ENCODE results near the gene SASH1.

Gene SASH1

DNA sequence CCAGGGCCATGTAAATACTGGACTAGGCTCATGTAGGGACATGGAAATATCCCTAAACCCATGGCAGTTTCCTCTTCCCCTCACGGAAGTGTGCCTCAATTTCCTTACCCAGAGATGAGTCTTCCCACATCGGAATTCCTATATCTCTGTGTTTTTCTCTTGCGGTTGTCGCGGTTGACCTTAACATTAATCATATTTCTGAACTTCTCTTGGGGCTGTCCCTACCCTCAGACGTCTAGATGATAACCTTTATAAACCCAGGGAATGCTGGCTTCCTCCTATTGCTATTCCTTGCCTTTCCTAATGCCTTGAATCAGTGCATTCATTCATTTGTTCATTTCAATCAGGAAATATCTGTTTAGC lies 160.1 kb downstream of the SASH1 start:
- DNase-seq, result no peak

DNA sequence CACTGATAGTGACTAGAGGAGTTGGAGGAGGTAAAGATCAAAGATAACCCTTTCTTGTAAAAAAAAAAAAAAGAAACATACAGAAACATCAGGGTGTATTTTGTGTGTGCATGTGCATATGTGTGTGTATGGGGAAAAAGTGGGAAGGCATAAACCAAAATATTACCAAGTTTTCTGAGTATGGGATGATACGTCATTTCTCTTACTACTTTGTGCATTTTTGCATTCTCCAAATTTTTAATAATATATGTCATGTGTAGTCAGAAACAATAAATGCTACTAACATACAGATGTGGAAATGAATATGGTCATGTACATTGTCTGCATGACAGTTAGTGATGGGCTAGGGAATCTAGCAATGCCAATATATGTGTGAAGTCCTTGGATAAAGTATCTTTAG lies 161.1 kb downstream of the SASH1 start:
- no peak for DNase-seq

DNA sequence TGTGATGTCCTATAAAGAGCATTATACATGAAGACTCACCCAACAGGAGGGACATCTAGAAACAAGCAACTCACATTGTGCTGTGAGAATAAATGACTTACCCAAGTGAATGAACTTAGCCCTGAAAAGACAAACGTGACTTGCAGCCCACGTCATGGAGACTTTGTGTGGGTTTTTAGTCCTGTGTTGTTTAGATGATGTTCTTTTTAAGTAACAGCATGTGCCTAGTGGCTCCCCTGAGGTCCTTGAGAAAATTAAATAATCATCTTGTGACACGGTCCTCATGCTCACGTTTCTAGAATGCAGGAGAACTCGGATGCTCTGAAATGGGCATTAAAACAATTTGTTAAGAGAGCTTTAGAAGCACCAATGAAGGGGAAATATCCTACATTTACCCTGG lies 165.1 kb downstream of the SASH1 start:
- no peak for DNase-seq

DNA sequence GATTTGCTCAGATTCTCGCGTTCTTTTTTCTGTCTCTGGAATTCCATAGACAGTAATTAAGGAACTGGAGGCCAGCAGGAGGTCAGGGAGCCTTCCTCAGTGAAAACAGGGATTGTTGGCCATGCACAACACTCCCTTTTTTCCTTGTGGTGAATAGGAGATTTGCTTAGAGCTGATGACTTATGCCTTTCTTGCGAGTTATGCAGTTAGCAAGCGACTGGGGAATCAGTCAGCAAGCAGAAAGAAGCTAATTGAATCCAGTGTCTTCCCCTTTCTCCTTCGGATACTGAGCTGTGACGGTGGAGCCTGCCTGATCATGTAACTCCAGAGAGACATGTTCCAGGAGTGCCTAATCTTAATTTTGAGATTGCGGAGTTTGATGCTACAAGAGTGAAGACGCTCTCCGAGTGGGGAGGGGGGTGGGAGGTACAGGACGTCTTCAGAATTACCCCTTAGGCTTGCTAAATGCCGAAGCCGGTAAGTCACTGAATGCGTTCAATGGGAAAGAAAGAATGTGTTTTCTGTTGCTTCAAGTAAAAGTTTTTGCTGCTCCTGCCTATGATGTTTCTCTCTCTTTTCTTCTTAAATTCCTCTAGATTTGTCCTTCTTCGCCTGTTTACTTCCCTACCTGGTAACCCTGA lies 165.9 kb downstream of the SASH1 start:
- peak; percentile 89 for DNase-seq

DNA sequence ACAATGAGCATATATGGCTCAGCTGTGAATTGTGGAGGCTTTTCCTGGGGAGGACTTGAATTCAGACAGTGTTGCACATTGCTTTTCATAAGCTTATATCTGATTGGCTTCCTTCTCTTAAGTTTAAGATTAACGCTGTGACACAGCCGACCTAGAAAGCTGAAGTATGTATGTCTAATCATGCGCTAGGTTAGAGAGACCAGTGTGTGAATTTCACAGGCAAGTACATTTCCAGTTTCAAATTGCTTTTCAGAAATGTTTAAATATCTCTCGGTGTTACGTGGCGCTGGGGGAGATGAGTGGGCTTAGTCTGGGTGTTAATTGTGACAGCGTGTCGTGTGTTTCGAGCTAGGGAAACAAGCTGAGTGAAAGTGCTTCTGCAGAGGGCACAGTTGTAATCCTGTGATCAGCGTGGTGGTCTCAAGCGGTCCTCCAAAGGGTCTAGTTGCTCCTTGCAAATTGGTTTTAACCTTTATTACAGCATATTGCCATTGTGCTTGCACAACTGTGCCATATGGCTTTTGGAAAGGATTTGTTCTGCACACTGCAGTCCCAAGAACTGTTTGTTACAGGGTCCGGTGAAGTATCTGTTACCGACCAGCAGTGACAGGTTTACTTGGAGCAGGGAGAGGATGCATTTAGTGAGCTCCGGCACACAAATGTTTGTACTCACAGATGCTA lies 166.6 kb downstream of the SASH1 start:
- DNase-seq, result peak; percentile 60

DNA sequence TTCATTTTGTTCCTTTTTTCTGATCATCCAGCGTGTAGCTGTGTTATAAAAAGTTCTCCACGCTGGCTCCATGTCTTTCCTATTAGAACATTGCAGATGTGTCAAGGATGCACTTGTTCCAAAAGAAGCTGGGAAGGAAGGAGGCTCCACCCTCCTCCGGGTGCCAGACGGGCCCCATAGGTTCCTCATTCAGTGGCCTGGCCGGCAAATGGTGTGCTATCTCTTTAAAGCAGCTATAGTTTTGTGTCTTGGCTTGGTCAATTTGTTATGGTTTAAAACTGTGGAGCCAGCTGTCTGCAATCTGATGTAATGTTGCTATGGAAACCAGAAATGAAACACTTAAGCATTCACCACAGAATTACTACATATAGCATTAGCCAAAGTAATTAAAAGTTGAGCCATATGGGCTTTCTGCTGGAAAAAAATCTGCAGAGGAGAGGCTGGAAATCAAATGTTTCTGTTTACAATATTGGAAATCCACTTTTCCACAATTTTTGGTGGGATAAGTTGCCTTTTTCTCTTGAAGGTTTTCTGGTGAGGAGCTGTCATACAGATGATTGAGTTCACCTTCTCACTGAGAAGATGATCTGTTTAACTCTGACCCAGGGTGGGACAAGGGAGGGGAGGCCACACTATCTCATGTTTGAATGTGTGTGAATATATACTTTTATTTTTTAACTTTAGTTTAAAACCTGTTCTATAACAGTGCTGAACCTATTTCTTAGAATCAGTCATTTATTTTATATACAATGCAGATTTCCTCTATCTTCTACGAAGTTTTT lies 167.4 kb downstream of the SASH1 start:
- DNase-seq, result peak; percentile 99

DNA sequence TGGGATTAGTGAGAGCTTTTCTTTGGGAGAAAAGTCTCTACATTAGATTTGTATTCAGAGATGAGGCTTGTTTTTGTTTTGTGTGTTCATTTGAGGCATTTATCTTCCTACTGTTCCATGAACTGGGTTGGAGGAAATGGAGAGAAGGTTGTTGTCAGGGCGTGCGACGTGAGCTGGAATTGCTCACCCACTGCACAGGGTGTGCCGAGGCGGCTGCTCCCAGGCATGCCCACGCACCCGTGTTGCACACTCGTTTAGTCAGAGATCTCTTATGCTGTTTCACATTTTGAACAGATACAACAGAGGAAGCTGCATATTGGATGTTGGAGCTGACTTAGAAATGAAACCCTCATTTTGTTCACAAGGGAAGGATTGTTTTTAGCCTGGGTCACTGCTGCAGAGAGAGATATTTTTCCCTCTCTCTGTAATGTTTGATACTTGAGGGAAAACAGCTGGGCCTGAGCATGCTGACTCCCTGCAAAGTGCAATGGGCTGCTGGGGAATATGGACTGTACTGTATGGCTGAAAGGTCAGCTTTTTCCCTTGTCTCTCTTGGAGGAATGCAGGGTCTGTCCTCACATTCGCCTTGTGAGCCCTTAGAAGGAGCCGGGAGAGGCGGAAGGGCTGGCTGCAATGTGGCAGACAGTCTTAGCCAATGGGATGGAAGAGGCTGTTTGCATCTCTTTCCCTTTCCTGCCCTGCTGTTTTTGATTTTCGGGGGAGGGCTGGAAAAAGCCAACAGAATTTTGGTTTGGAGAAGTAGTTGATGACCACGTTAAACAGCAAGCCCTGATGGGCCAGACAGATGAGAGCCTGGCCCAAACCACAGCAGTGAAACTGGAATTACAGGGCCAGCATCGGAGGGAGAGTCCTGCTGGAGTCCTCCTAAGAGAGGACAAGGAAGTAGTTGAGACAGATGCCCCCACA lies 170.8 kb downstream of the SASH1 start:
- peak; percentile 77 for DNase-seq

DNA sequence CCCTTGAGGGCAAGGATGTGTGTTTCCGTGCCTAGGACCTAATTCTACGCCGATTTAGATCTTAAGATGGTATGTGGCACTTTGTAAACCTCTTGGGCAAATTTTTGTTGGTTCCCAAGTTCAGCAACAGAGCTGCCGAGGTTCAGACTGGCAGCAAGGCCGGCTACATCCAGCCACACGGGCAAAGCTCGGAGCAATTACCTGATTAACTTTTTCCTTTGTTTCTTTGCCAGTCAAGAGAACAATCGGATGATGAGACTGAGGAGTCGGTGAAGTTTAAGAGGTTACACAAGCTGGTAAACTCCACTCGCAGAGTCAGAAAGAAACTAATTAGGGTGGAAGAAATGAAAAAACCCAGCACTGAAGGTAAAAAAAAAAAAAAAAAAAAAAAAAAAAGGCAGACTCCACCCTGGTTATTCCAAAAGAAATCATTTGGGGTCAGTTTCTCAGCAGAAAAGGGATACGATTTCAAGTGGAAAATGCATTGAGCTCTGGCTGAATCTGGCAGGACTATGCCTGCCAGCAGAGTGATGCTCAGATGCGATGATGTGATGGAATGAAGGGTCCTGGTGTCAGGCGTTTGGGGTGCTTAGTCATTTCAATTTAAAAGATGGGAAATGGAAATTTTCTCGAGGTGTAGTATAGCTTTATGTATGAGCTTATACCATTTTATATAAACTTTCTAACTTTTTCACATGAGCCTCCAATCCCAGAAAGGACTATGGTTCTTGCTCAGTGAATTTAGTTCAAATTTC lies 171.6 kb downstream of the SASH1 start:
- DNase-seq, result no peak

DNA sequence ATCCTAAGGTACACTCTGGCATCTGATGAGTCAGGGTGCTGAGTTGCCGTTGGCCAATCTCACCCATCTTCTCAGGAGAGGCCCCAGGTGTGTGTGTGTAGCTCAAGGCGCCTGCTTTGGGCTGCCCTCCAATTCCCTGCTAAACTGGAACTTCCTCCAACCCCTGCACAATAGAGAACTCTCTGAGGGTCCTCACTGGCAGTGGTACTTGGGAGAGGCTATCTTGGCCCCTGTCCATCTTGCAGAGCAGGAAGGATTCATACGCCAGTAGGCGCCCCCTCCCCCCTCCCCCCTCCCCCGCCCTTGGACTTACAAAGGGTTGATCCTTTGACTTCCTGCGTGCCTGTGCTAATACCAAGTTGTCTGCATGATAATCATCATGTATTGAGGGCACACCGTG lies 173.6 kb downstream of the SASH1 start:
- DNase-seq, result no peak

DNA sequence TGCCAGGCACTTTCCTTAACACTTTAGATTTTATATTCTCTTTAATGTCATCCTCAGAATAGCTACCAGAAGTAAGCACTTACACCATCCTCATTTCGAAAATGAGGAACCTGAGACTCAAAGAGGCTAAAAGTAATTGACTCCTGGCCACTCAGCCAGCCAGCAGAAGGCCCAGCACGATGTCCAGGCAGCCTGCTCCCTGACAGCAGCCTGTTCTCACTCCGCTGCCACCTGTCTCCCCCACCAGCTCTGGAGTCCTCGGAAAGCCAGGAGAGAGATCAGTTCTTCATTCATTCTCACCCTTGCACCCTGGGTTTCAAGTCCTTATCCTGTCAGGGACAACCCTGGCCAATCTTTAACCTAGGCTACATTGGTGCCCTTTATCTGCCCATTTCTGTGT lies 174.0 kb downstream of the SASH1 start:
- no peak for DNase-seq

DNA sequence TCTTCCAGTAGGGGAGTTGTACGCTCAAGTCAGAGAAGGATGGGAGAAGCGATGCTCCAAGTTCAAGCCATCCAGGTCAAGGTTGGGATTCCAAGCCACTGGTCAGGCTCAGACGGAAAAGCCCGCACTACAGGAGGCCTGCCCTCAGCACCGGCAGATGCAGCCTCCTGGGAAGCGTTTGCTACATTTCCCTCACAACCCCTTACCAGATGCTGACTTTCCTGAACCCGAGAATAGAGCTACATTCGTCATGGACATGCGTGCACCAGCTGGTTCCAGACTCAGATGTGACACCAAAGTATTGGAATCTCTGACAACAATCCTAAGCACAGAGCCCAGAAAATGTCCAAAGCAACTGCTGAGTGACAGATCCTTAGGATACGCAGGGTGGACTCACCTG lies 174.8 kb downstream of the SASH1 start:
- DNase-seq, result no peak

DNA sequence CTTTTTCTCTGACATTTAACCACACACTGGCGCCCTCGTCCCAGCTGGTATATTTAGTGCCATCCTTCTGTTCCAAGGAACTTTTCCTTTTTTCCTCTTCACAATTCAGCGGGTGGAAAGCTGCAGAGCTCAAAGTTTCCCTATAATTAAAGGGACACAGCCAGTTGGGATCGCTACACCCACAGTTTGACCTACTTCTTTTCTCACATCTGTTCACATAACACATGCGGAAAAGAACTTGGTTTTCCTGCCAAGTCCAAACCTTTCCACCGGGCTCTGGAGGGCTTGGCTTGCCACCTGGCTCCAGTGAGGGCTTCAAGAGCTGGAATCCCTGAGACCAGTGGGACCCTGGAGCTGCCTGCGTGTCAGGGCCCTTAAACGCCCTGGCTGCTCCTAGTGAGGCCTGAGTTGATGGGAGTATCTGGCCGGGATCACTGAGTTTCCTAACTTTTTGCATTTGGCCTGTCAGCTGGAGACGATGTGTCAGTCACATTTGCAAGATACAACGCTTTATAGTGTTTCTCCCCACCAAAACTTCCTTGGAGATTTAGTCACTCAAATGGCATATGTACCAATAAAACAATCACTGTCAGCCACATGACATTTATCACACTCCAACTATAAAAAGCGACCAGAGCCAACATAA lies 176.0 kb downstream of the SASH1 start:
- no peak for DNase-seq

DNA sequence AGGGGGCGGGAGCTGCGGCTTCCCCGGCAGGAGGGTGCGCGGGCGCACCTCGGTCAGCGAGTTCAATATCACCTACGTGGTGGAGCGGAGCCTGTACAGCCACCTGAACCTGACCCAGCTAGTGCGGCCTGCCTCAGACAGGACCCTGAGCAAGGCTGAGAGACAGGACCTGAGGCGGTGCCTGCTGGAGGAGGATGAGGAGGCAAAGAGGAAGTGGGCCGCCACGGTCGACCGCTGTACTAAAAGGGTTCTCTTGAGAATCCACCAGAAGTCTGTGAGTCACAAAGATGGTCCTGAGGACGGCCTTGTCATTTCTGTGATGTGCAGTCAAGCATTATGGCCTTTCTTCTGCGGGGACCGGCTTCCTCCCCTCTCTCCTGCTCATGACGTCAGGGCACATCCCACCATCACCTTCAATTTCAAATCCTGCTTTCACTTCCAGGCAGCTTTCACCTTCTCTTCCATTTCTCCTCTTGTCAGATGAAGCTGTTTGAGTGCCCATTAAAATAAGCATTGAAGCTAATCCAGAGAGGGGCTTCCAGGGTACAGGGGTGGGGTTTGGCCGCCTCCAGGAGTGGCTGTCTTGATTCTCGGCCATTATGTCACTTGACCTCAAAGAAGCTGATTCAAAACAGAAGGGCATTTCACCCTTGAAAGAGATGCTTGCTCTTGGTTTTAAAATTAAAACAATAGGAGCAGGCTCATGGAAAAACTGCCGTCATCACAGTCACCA lies 177.6 kb downstream of the SASH1 start:
- no peak for DNase-seq

DNA sequence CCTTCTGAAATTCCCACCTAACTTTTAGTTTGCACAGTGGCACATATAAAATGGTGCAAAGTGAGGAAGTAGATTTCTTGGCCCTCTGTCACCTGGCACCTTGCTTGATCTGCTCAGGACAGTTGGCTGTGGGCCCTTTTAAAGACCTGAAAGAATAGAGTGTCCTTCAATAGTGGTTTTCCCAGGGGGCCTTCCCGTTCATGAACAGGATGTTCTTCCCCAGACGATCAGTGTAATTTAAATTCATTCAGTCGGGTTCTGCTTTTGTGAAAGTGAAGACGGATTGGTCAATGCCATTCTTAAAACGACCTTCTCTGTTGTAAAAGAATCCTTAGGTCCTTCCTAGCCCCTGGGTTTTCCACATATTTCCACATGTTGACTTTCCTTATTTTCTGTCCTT lies 178.5 kb downstream of the SASH1 start:
- DNase-seq, result no peak

DNA sequence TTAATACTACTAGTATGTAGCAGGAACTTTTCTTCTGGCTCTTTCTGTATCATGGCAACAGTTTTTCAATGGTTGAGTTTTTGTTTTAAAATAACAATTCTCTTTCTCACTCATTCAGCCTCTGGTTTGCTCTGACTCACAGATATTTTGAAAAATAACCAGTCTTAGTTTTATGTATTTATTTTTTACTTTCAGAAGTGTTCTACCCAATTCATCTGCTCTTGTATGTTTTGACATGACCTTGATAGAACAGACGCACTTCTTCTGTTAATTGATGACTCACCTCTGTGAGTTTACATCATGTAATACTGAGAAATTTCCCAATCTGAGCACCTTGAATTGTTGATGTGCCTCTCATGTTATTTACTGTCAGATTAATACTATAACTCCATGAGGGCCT lies 178.9 kb downstream of the SASH1 start:
- DNase-seq, result peak; percentile 55

DNA sequence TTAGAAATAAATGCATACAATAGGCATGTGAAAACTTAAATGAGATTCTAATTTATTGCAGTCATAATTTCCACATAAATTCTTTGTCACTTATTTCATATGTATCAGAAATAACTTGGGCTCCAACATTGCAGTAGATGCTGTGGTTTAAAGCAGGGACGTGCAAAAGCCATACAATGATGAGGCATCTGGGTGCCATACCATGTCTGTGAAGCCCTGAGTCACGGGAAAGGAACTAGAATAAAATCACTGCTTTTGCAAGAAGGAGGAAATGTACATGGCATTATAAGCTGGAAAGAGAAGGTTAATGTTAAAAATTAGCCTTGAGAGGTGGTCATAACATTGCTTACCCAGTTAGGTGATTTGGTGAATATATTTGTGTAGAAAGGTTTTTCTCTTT lies 180.4 kb downstream of the SASH1 start:
- peak; percentile 96 for DNase-seq

DNA sequence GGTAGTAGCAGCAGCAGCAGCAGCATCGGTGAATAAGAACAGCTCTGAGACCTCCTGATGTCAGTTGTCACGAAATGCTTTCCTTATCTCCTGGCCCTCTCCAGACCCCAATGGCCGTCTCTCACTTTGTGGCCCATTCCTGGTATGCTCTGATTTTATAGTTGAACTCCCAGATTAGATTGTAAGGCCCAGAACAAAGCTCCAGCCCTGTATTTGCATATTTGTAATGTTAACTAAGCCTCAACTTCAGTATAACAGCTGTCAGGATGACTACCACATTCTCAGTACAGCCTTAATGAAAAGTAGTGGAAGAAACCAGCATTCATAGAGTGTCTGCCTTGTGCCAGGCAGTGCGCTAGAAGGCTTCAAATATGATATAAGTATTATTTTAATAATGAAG lies 180.9 kb downstream of the SASH1 start:
- DNase-seq, result peak; percentile 54

DNA sequence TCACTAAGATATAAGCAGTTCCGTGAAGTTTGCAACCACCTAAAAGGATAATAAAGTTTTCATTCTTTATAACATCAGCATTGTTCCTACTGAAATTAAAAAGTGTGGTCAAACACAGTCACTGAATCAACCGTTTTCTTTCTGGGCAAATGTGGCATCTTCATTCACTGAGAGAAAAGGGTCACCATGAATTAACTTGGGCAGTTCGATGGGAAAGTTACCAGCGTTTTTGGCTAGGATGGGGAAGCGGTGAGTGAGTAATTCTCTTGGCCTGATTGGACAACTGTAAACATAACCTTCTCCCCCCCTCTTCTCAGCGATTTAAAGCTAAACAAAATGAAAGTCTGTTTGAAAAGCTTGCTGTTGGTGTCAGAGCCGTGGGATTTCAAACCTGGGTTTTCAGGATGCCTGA lies 181.8 kb downstream of the SASH1 start:
- peak; percentile 52 for DNase-seq

DNA sequence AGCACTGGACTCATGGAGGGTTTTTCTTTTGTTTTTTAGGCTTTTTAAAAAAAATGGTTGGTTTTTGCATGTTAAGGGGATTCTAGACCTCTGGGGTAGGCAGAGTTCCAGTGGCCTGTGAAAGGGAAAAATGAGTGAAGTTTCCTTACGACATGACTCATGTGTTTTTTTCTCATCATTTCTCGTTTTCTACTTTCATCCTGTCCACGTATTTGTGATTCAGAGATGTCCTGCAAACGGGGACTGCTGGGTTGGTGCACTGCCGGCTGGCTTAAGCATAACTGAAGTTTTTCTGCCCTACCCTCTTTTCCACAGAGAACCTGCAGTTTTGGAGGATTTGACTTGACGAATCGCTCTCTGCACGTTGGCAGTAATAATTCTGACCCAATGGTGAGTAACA lies 182.3 kb downstream of the SASH1 start:
- peak; percentile 80 for DNase-seq

DNA sequence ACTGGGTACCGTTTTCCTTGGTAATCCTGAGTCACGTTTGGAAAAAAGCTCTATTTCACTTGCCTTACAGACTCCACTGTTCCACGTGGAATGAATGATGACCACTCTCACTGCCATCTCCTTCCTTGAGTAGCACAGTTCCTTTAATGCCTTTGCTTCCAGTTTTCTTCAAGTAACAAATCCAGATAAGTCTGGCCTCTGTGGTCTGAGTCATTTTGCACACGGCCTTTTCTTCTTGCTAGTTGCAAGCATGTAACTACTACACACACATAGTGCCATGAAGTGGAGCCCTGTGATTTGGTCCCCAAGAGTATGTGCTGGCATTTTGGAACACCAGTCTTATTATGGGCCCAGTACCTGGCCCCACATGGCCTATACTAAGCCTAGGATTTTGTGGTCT lies 182.8 kb downstream of the SASH1 start:
- DNase-seq, result peak; percentile 82

DNA sequence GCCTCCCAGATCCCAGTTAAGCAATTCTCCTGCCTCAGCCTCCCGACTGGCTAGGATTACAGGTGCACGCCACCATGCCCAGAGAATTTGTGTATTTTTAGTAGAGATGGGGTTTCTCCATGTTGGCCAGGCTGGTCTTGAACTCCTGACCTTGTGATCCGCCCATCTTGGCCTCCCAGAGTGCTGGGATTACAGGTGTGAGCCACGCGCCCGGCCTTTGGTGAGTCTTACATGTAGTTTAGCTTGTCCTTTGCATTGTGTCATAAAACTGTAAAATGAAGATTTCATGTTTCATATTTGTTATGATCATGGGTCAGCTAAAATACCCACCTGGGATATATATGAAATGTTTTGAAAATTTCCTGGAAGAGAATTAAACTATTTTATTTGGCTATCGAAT lies 183.5 kb downstream of the SASH1 start:
- DNase-seq, result no peak
